Peyer's patch (tissue), 4 donors: ENCODE data around the gene SACM1L. TPM values are rescaled to one million over a fixed set of nuclear protein-coding genes. Genes with fewer than 3 reads are reported as not detected.

Source experiments
- DNase-seq, 3 donors: peaks; one replicate each; pipeline ENCODE4 v3.0.0-alpha.2; 2017 to 2019
- H3K27ac ChIP-seq, 4 donors: fragments of 200-600 bp; sonication (generic); one replicate each; pipeline ENCODE4 v1.5.1; 2016 to 2019
- H3K27me3 ChIP-seq, 2 donors: fragments of 200-600 bp; sonication (generic); one replicate each; pipeline ENCODE4 v1.5.1; 2019
- H3K36me3 ChIP-seq, 3 donors: fragments of 200-600 bp; sonication (generic); one replicate each; pipeline ENCODE4 v1.5.1; 2016 to 2019
- H3K4me1 ChIP-seq, 4 donors: fragments of 200-600 bp; sonication (generic); one replicate each; pipeline ENCODE4 v1.5.1; 2016 to 2019
- H3K4me3 ChIP-seq, 4 donors: fragments of 200-600 bp; sonication (generic); 1 replicate in 3 of 4; 2 replicates in 1 of 4; pipeline ENCODE4 v1.5.1; 2016 to 2019; ENCODE audit warnings: mild to moderate bottlenecking in 1 of 4
- H3K9me3 ChIP-seq, 4 donors: fragments of 200-600 bp; sonication (generic); one replicate each; pipeline ENCODE4 v1.5.1; 2016 to 2019; ENCODE audit warnings: mild to moderate bottlenecking in 1 of 4
- CTCF ChIP-seq, 6 experiments: fragments of 450-650 bp in 4 of 6; fragments of 200-600 bp in 2 of 6; sonication (generic) in 1 of 6; IDR thresholded peaks; one replicate each; pipeline ENCODE4 v1.5.1; 2017 to 2019; ENCODE audit warnings: antibody characterized with exemption in 6 of 6, mild to moderate bottlenecking in 3 of 6, moderate library complexity in 1 of 6
- POLR2A ChIP-seq, 2 donors: fragments of 450-650 bp; IDR thresholded peaks; one replicate each; pipeline ENCODE4 v1.5.1; 2017; ENCODE audit warnings: antibody characterized with exemption in 2 of 2, mild to moderate bottlenecking in 2 of 2, moderate library complexity in 2 of 2
- total RNA-seq, 4 donors: library from RNA; depleted of rRNA; stranded (reverse); fragments of >200 nt; gene quantifications; one replicate each; pipeline ENCODE4 v1.1.0, GENCODE V29; 2016

SACM1L gene, protein sequence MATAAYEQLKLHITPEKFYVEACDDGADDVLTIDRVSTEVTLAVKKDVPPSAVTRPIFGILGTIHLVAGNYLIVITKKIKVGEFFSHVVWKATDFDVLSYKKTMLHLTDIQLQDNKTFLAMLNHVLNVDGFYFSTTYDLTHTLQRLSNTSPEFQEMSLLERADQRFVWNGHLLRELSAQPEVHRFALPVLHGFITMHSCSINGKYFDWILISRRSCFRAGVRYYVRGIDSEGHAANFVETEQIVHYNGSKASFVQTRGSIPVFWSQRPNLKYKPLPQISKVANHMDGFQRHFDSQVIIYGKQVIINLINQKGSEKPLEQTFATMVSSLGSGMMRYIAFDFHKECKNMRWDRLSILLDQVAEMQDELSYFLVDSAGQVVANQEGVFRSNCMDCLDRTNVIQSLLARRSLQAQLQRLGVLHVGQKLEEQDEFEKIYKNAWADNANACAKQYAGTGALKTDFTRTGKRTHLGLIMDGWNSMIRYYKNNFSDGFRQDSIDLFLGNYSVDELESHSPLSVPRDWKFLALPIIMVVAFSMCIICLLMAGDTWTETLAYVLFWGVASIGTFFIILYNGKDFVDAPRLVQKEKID
- total RNA-seq: 10 to 100 TPM; 42.0 to 79.2 (median 59.2) TPM

GRCh38 chr3:45688882-45689786 lies at the start of gene SACM1L:
TSS of gene SACM1L (plus strand) at chr3:45689396. CDS start at chr3:45689466, 70 bp downstream.
- no peaks in the 10 kb centered on the region for H3K9me3 ChIP-seq
- H3K4me1 ChIP-seq: peaks cover 0 to 45% (median 17%) of the 10 kb centered on the region in 4 donors
- H3K36me3 ChIP-seq: peaks cover 0 to 5% (median 0%) of the 10 kb centered on the region in 3 donors
- peak; percentile 80 to 84 for TF ChIP-seq POLR2A (IDR thresholded peaks at IDR 0.05)
- no peak for TF ChIP-seq CTCF (IDR thresholded peaks at IDR 0.05)
- no peaks in the 10 kb centered on the region for H3K27me3 ChIP-seq
- H3K27ac ChIP-seq: peak within 1 kb of the TSS; percentile 85 to 97 (median 91)
- peak within 1 kb of the TSS; percentile 59 to 93 (median 78) for H3K4me3 ChIP-seq
- DNase-seq: peak; percentile 95 to 99 (median 99)

- H3K27ac ChIP-seq: peak overlapping the region in 1 of 4 donors; percentile 31
- TF ChIP-seq POLR2A (IDR thresholded peaks at IDR 0.05) (no peak), CTCF (IDR thresholded peaks at IDR 0.05) (no peak)
- peaks cover 0 to 17% (median 4%) of the 10 kb centered on the region in 4 donors for H3K4me1 ChIP-seq
- peaks cover 0 to 13% (median 0%) of the 10 kb centered on the region in 3 donors for H3K36me3 ChIP-seq
- no peak overlapping the region for H3K4me3 ChIP-seq
- no peak for DNase-seq
- no peaks in the 10 kb centered on the region for H3K27me3 ChIP-seq
- H3K9me3 ChIP-seq: no peaks in the 10 kb centered on the region
These were observed 49.1 kb upstream of the SACM1L start for GRCh38 chr3:45640091-45640507.

GRCh38 chr3:45640724-45641361 lies 48.4 kb upstream of the SACM1L start:
- TF ChIP-seq CTCF (IDR thresholded peaks at IDR 0.05) (no peak), POLR2A (IDR thresholded peaks at IDR 0.05) (no peak)
- Histone ChIP-seq H3K4me1 (peaks cover 0 to 17% (median 4%) of the 10 kb centered on the region in 4 donors), H3K27me3 (no peaks in the 10 kb centered on the region), H3K27ac (peak overlapping the region in 1 of 4 donors; percentile 31), H3K4me3 (no peak overlapping the region), H3K9me3 (no peaks in the 10 kb centered on the region), H3K36me3 (peaks cover 0 to 13% (median 0%) of the 10 kb centered on the region in 3 donors)
- DNase-seq: no peak

DNA sequence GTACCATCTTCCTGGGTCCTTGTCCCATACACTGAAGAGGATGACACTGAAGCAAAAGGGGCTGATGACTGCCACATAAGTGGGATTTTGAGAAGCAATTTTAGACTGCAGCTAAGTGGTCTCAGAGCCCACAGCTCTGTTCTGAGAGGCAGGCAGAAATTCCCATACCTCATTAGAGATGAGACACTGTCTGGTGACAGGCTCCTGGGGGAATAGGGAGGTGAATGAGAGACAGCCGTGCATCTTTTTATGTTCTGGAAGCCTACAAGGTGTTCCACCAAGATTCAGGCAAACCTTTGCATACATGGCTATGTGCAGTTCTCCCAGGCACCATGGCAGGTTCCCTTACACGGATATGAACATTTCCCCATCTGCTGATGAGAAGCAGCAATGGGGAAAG lies 47.4 kb upstream of the SACM1L start:
- no peak overlapping the region for H3K27ac ChIP-seq

More for the DNA sequence above, 47.4 kb upstream of the SACM1L start:
- Histone ChIP-seq H3K4me3 (no peak overlapping the region), H3K4me1 (peaks cover 0 to 23% (median 4%) of the 10 kb centered on the region in 4 donors), H3K9me3 (no peaks in the 10 kb centered on the region), H3K27me3 (no peaks in the 10 kb centered on the region), H3K36me3 (peaks cover 0 to 4% (median 0%) of the 10 kb centered on the region in 3 donors)
- TF ChIP-seq CTCF (IDR thresholded peaks at IDR 0.05) (no peak), POLR2A (IDR thresholded peaks at IDR 0.05) (no peak)
- DNase-seq: no peak
